A375 (cell line): ENCODE data around the gene CCL17. TPM values are rescaled to one million over a fixed set of nuclear protein-coding genes. Genes with fewer than 3 reads are reported as not detected.

Source experiments
- total RNA-seq: library from RNA; depleted of rRNA; stranded (reverse); fragments of >200 nt; shearing (Covaris generic); gene quantifications from 2 replicates; pipeline ENCODE4 v1.2.3, GENCODE V29; 2014; rRNA removed

The CCL17 gene
- not detected in 2 replicates for total RNA-seq

GRCh38 chr16:57403965-57404817, at the start of gene CCL17:
CCL17 (plus strand) TSS chr16:57404767; CDS start chr16:57413933, 9,166 bp downstream.

GRCh38 chr16:57358527-57359095, 46.0 kb upstream of the CCL17 start, which contains the start of gene CCL22:
CCL22 (plus strand) TSS chr16:57358783; CDS start chr16:57358817, 34 bp downstream.

GRCh38 chr16:57372372-57373116, 32.0 kb upstream of the CCL17 start, which contains the start of gene CX3CL1:
CX3CL1 (plus strand) TSS chr16:57372490; CDS start chr16:57372569, 79 bp downstream.

GRCh38 chr16:57447186-57447962, 42.8 kb downstream of the CCL17 start, which contains the start of the genes CIAPIN1 and COQ9:
CIAPIN1 (minus strand) TSS chr16:57447385; CDS start chr16:57440928, 6,457 bp downstream.
COQ9 (plus strand) TSS chr16:57447479; CDS start chr16:57447506, 27 bp downstream.

GRCh38 chr16:57462209-57462977, 57.8 kb downstream of the CCL17 start, which contains the start of gene POLR2C:
POLR2C (plus strand) TSS chr16:57462679; CDS start chr16:57462725, 46 bp downstream.

Other genes with a start within 250 kb of the CCL17 start
- gene PSME3IP1, start 218.7 kb upstream of the CCL17 start, total RNA-seq = 106 and 115 TPM in 2 replicates
- 18.3 and 19.3 TPM in 2 replicates for gene RSPRY1, start 218.4 kb upstream of the CCL17 start, total RNA-seq
- gene ARL2BP, start 159.5 kb upstream of the CCL17 start, total RNA-seq = 34.5 and 35.4 TPM in 2 replicates
- gene PLLP, start 120.1 kb upstream of the CCL17 start, total RNA-seq = not detected in 2 replicates
- gene CCL22, start 46.0 kb upstream of the CCL17 start, total RNA-seq = not detected in 2 replicates
- 0.13 and 1.1 TPM in 2 replicates for gene CX3CL1, start 32.3 kb upstream of the CCL17 start, total RNA-seq
- gene CIAPIN1, start 42.6 kb downstream of the CCL17 start, total RNA-seq = 84.8 and 86.7 TPM in 2 replicates
- gene COQ9, start 42.7 kb downstream of the CCL17 start, total RNA-seq = 70.1 and 71.0 TPM in 2 replicates
- 167 and 186 TPM in 2 replicates for gene POLR2C, start 57.9 kb downstream of the CCL17 start, total RNA-seq
- 18.3 and 22.3 TPM in 2 replicates for gene DOK4, start 81.7 kb downstream of the CCL17 start, total RNA-seq
- gene CCDC102A, start 131.8 kb downstream of the CCL17 start, total RNA-seq = 19.8 and 20.1 TPM in 2 replicates
- 0.15 and 0.61 TPM in 2 replicates for gene ADGRG5, start 137.9 kb downstream of the CCL17 start, total RNA-seq
- gene ADGRG1, start 223.9 kb downstream of the CCL17 start, total RNA-seq = 62.5 and 73.4 TPM in 2 replicates